ENCODE measurements around the gene MTTP. TPM values are rescaled to one million over a fixed set of nuclear protein-coding genes. Genes with fewer than 3 reads are reported as not detected.
"Not testable (repeated sequence)": the region's sequence is repeated elsewhere in the genome, so short reads cannot be mapped to it uniquely, and the experiment has no call there.

MTTP gene
- polyA plus RNA-seq (ENCODE audit: insufficient read length in 4 of 4): 10 to 100 TPM in 3 of 4 donors, 1 to 10 TPM in 1; 5.8 to 15.8 (median 11.4) TPM

- no peak for DNase-seq (ENCODE audit: low read depth in 4 of 4, low spot score in 2 of 4)
These were observed at the start of gene MTTP for GRCh38 chr4:99574530-99575324. MTTP (plus strand) TSS chr4:99574824; CDS start chr4:99574910, 86 bp downstream.

- no peak for DNase-seq (ENCODE audit: low read depth in 4 of 4, low spot score in 2 of 4)
These were observed 45.4 kb upstream of the MTTP start for GRCh38 chr4:99529228-99529627.

- DNase-seq (ENCODE audit: low read depth in 4 of 4, low spot score in 2 of 4): no peak
These were observed 44.7 kb upstream of the MTTP start for GRCh38 chr4:99529956-99530355.

- DNase-seq (ENCODE audit: low read depth in 4 of 4, low spot score in 2 of 4): not testable (repeated sequence)
These were observed 39.9 kb upstream of the MTTP start for GRCh38 chr4:99534699-99535098.

GRCh38 chr4:99536271-99536670 lies 38.4 kb upstream of the MTTP start:
- DNase-seq (ENCODE audit: low read depth in 4 of 4, low spot score in 2 of 4): no peak

- no peak for DNase-seq (ENCODE audit: low read depth in 4 of 4, low spot score in 2 of 4)
These were observed 37.8 kb upstream of the MTTP start for GRCh38 chr4:99536848-99537247.

- no peak for DNase-seq (ENCODE audit: low read depth in 4 of 4, low spot score in 2 of 4)
These were observed 37.0 kb upstream of the MTTP start for GRCh38 chr4:99537674-99538073.

- DNase-seq (ENCODE audit: low read depth in 4 of 4, low spot score in 2 of 4): no peak
These were observed 34.2 kb upstream of the MTTP start for GRCh38 chr4:99540277-99540939.

GRCh38 chr4:99552872-99553271 lies 21.8 kb upstream of the MTTP start:
- DNase-seq (ENCODE audit: low read depth in 4 of 4, low spot score in 2 of 4): no peak

GRCh38 chr4:99563310-99564186 lies 11.1 kb upstream of the MTTP start, which contains the start of gene TRMT10A:
TRMT10A (minus strand) TSS chr4:99564039; CDS start chr4:99559338, 4,701 bp downstream.
- DNase-seq (ENCODE audit: low read depth in 4 of 4, low spot score in 2 of 4): peak; percentile 96 to 99 (median 97)

GRCh38 chr4:99564921-99565320 lies 9.7 kb upstream of the MTTP start:
- no peak for DNase-seq (ENCODE audit: low read depth in 4 of 4, low spot score in 2 of 4)

GRCh38 chr4:99571883-99572282 lies 2.7 kb upstream of the MTTP start:
- no peak for DNase-seq (ENCODE audit: low read depth in 4 of 4, low spot score in 2 of 4)

- no peak for DNase-seq (ENCODE audit: low read depth in 4 of 4, low spot score in 2 of 4)
These were observed 1.9 kb upstream of the MTTP start for GRCh38 chr4:99572527-99573240.

- DNase-seq (ENCODE audit: low read depth in 4 of 4, low spot score in 2 of 4): no peak
These were observed 772 bp upstream of the MTTP start for GRCh38 chr4:99573735-99574368.

- no peak for DNase-seq (ENCODE audit: low read depth in 4 of 4, low spot score in 2 of 4)
These were observed 4.1 kb downstream of the MTTP start for GRCh38 chr4:99578714-99579113.

- no peak for DNase-seq (ENCODE audit: low read depth in 4 of 4, low spot score in 2 of 4)
These were observed 10.9 kb downstream of the MTTP start for GRCh38 chr4:99585516-99585915.

- no peak for DNase-seq (ENCODE audit: low read depth in 4 of 4, low spot score in 2 of 4)
These were observed 11.7 kb downstream of the MTTP start for GRCh38 chr4:99586322-99586721.

- DNase-seq (ENCODE audit: low read depth in 4 of 4, low spot score in 2 of 4): no peak
These were observed 12.2 kb downstream of the MTTP start for GRCh38 chr4:99586797-99587196.

- DNase-seq (ENCODE audit: low read depth in 4 of 4, low spot score in 2 of 4): no peak
These were observed 12.7 kb downstream of the MTTP start for GRCh38 chr4:99587309-99587708.

- no peak for DNase-seq (ENCODE audit: low read depth in 4 of 4, low spot score in 2 of 4)
These were observed 13.2 kb downstream of the MTTP start for GRCh38 chr4:99587803-99588202.
